Panc1 (cell line): ENCODE data around the gene BTG4. TPM values are rescaled to one million over a fixed set of nuclear protein-coding genes. Genes with fewer than 3 reads are reported as not detected.
A peak's percentile ranks its signal among the peaks of the same experiment; 100 is the strongest.

Source experiments
- ATAC-seq: fragments of 200-7000 bp; cut with Tn5 transposase; 2 replicates; pipeline ENCODE4 v1.9.1; 2020; ENCODE audit warnings: mild to moderate bottlenecking, moderate library complexity
- BruUV-seq: library from RNA; stranded (reverse); fragments of 400-500 nt; replicated peaks from 2 replicates; lab custom pipeline; 2021; lab: Mats Ljungman, UMichigan
- CTCF ChIA-PET: fragments of 300-600 bp; sonication (Branson Sonifier 250); formaldehyde crosslinking; loops from one replicate; lab custom pipeline; 2022; ENCODE audit warnings: antibody characterized with exemption; lab: Charles Lee
- POLR2A ChIA-PET: fragments of 300-600 bp; sonication (Branson Sonifier 250); formaldehyde crosslinking; loops from one replicate; lab custom pipeline; 2022; ENCODE audit warnings: antibody characterized with exemption; lab: Charles Lee
- DNase-seq: peaks from one replicate; pipeline ENCODE4 v3.0.0-alpha.2; 2010; ENCODE audit warnings: low read depth, low spot score
- H3K27ac ChIP-seq: 2 replicates; pipeline ENCODE4 v1.5.1; 2011; ENCODE audit warnings: mild to moderate bottlenecking, low read length, inconsistent platforms
- H3K27me3 ChIP-seq: fragments of 200-500 bp; sonication (Bioruptor generic); 2 replicates; pipeline ENCODE4 v1.6.0; 2014; ENCODE audit warnings: low read length, inconsistent platforms; ENCODE audit not compliant: control insufficient read depth, insufficient read depth
- H3K36me3 ChIP-seq: fragments of 200-500 bp; sonication (Bioruptor generic); 2 replicates; pipeline ENCODE4 v1.5.1; 2014; ENCODE audit warnings: inconsistent platforms, mild to moderate bottlenecking, low read length, moderate library complexity; ENCODE audit not compliant: control insufficient read depth, insufficient read depth
- H3K4me1 ChIP-seq: 2 replicates; pipeline ENCODE4 v1.5.1; 2011; ENCODE audit warnings: inconsistent platforms, mild to moderate bottlenecking, low read length, moderate library complexity; ENCODE audit not compliant: control insufficient read depth, insufficient read depth
- H3K4me3 ChIP-seq, 2 experiments: 2 replicates each; pipeline ENCODE4 v1.5.1; 2011 to 2012; ENCODE audit warnings: low read depth in 2 of 2, low read length in 2 of 2, mild to moderate bottlenecking in 2 of 2, inconsistent platforms in 1 of 2, moderate library complexity in 1 of 2
- H3K9me3 ChIP-seq: fragments of 200-500 bp; sonication (Bioruptor generic); 2 replicates; pipeline ENCODE4 v1.5.1; 2014; ENCODE audit warnings: low read depth, mild to moderate bottlenecking, inconsistent platforms, low read length, moderate library complexity; ENCODE audit not compliant: control insufficient read depth, insufficient read depth
- CTCF ChIP-seq: fragments of 450-650 bp; IDR thresholded peaks from 2 replicates; pipeline ENCODE4 v1.5.1; 2017; ENCODE audit warnings: mild to moderate bottlenecking
- POLR2AphosphoS5 ChIP-seq: IDR thresholded peaks from 2 replicates; pipeline ENCODE4 v1.6.1; 2012; ENCODE audit warnings: mild to moderate bottlenecking, low read depth, low read length, moderate library complexity
- SIN3A ChIP-seq: IDR thresholded peaks from 2 replicates; pipeline ENCODE4 v1.6.1; 2012; ENCODE audit warnings: low read depth, mild to moderate bottlenecking, low read length, moderate library complexity, borderline replicate concordance; ENCODE audit not compliant: insufficient read depth
- TCF7L2 ChIP-seq: IDR thresholded peaks from 2 replicates; pipeline ENCODE4 v1.6.1; 2011; ENCODE audit warnings: mild to moderate bottlenecking, low read depth, low read length, inconsistent platforms
- in situ Hi-C: cut with HindIII; loops from 2 replicates; pipeline ENCODE4 v1.10.0; 2016; ENCODE audit warnings: low sequenced_read_pairs, low pct_unique_long_range_greater_than_20kb
- intact Hi-C: fragments of 100-400 bp; cut with micrococcal nuclease; formaldehyde crosslinking; loops from one replicate; pipeline ENCODE4 v1.10.0; 2022; ENCODE audit not compliant: unreplicated experiment
- total RNA-seq: library from RNA; stranded (reverse); gene quantifications from one replicate; pipeline ENCODE4 v1.2.1, GENCODE V29; 2021; ENCODE audit not compliant: unreplicated experiment
- TF ChIP-seq, protein P1 (sequence below), 2 experiments: IDR thresholded peaks; 2 replicates each; pipeline ENCODE4 v1.6.1; 2011 to 2012; ENCODE audit warnings: low read depth in 2 of 2, control low read depth in 1 of 2, low read length in 1 of 2, mild to moderate bottlenecking in 1 of 2, moderate library complexity in 1 of 2; ENCODE audit not compliant: insufficient read depth in 1 of 2

BTG4 gene
- total RNA-seq, 1 experiment from 2014 or later, result not detected

GRCh38 chr11:111447112-111447471 lies 65.1 kb downstream of the BTG4 start:
- Histone ChIP-seq H3K9me3 (no peaks in the 10 kb centered on the region), H3K36me3 (no peaks in the 10 kb centered on the region), H3K4me1 (no peaks in the 10 kb centered on the region), H3K4me3 (no peak overlapping the region), H3K27ac (no peak overlapping the region), H3K27me3 (0 out of 2 replicates have a peak, but pooled peaks cover 3% of the 10 kb centered on the region)
- no peak for DNase-seq
- TF ChIP-seq TCF7L2 (no peak), CTCF (no peak), POLR2AphosphoS5 (no peak), SIN3A (no peak)
- TF ChIP-seq, protein P1, sequence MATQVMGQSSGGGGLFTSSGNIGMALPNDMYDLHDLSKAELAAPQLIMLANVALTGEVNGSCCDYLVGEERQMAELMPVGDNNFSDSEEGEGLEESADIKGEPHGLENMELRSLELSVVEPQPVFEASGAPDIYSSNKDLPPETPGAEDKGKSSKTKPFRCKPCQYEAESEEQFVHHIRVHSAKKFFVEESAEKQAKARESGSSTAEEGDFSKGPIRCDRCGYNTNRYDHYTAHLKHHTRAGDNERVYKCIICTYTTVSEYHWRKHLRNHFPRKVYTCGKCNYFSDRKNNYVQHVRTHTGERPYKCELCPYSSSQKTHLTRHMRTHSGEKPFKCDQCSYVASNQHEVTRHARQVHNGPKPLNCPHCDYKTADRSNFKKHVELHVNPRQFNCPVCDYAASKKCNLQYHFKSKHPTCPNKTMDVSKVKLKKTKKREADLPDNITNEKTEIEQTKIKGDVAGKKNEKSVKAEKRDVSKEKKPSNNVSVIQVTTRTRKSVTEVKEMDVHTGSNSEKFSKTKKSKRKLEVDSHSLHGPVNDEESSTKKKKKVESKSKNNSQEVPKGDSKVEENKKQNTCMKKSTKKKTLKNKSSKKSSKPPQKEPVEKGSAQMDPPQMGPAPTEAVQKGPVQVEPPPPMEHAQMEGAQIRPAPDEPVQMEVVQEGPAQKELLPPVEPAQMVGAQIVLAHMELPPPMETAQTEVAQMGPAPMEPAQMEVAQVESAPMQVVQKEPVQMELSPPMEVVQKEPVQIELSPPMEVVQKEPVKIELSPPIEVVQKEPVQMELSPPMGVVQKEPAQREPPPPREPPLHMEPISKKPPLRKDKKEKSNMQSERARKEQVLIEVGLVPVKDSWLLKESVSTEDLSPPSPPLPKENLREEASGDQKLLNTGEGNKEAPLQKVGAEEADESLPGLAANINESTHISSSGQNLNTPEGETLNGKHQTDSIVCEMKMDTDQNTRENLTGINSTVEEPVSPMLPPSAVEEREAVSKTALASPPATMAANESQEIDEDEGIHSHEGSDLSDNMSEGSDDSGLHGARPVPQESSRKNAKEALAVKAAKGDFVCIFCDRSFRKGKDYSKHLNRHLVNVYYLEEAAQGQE (IDR thresholded peaks at IDR 0.05; ENCODE audit: insufficient read depth in 1 of 2, low read depth in 2 of 2, low read length in 1 of 2), result no peak
- POLR2A ChIA-PET, result no interaction called here
- in situ Hi-C loops (no loop called here), intact Hi-C loops (loop anchor here (10.0 kb wide), 1 partner anchor 982 kb away; no protein-coding TSS in a partner anchor)
- CTCF ChIA-PET, result interaction anchor here (0.6 to 1.7 kb wide), 5 partner anchors 63 to 415 kb away, joined by 3 to 15 read pairs (median 4); no protein-coding TSS in a partner anchor
- BruUV-seq, result no TSS peak
- ATAC-seq, result no peak

GRCh38 chr11:111446404-111447111 lies 65.6 kb downstream of the BTG4 start:
- Histone ChIP-seq H3K36me3 (no peaks in the 10 kb centered on the region), H3K27me3 (0 out of 2 replicates have a peak, but pooled peaks cover 3% of the 10 kb centered on the region), H3K4me1 (no peaks in the 10 kb centered on the region), H3K4me3 (no peak overlapping the region), H3K9me3 (no peaks in the 10 kb centered on the region), H3K27ac (no peak overlapping the region)
- POLR2A ChIA-PET, result no interaction called here
- in situ Hi-C loops, result no loop called here
- intact Hi-C loops, result loop anchor here (1.0 to 10.0 kb wide), 2 partner anchors 163 to 982 kb away; no protein-coding TSS in a partner anchor
- DNase-seq, result peak; percentile 77
- TF ChIP-seq CTCF, result peak; percentile 93
- TF ChIP-seq SIN3A, result no peak
- peak; percentile 97 for ATAC-seq
- CTCF ChIA-PET, result interaction anchor here (0.6 to 1.7 kb wide), 6 partner anchors 63 to 415 kb away, joined by 3 to 15 read pairs (median 4); no protein-coding TSS in a partner anchor
- BruUV-seq, result no TSS peak
